ENCODE results near the gene NES. TPM values are rescaled to one million over a fixed set of nuclear protein-coding genes. Genes with fewer than 3 reads are reported as not detected.
A peak's percentile ranks its signal among the peaks of the same experiment; 100 is the strongest.

NES gene
- total RNA-seq, 1 donor from 2014 or later = not detected

DNA sequence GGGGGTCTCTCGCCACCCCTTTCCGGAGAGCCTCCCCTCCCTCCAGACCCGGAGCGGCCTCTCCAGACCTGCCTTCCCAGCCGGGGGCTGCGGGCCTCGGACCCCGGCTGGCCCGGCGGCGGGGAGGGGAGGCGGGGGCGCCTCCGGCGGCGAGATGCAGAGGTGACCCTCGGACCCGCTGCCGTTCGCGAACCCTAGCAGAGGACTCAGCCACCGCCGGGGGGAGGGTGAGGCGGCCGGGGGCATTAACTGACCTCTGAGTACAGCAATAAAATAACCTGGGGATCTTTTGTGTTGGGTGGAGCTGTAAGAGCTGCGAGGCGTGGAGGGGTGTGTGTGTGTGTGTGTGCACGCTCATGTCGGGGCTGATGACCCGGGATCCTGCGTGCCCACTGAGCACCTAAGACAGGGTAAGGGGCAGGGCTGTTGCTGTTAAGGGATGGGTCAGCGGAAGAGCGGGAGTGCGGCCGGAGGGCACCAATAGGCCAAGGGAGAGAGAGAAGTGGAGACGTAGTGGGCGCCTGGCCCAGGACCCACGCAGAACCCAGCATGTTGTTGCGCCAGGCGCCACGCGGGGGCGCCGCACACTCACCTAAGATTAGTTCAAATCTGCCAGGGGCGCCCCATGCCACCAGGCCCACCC is 51.6 kb downstream of the NES start:
- ATAC-seq (ENCODE audit: low read depth) = peak; percentile 71
- H3K9me3 Mint-ChIP-seq = no peaks in the 10 kb centered on the region
- intact Hi-C loops (cut with micrococcal nuclease) = loop anchor here (1.0 to 2.0 kb wide), 4 partner anchors 17 to 265 kb away; partner anchors contain the start of gene BCAN
- ChIA-PET POLR2A (interaction anchor here (1.0 to 1.2 kb wide), 2 partner anchors 31 to 53 kb away, joined by 3 read pairs; no protein-coding TSS in a partner anchor), CTCF (interaction anchor here (0.6 to 5.4 kb wide), 13 partner anchors 9 to 302 kb away, joined by 3 to 63 read pairs (median 5); partner anchors contain the start of gene NES)
- no peaks in the 10 kb centered on the region for H3K36me3 Mint-ChIP-seq (ENCODE audit: low read depth)
- TF ChIP-seq, protein P1, sequence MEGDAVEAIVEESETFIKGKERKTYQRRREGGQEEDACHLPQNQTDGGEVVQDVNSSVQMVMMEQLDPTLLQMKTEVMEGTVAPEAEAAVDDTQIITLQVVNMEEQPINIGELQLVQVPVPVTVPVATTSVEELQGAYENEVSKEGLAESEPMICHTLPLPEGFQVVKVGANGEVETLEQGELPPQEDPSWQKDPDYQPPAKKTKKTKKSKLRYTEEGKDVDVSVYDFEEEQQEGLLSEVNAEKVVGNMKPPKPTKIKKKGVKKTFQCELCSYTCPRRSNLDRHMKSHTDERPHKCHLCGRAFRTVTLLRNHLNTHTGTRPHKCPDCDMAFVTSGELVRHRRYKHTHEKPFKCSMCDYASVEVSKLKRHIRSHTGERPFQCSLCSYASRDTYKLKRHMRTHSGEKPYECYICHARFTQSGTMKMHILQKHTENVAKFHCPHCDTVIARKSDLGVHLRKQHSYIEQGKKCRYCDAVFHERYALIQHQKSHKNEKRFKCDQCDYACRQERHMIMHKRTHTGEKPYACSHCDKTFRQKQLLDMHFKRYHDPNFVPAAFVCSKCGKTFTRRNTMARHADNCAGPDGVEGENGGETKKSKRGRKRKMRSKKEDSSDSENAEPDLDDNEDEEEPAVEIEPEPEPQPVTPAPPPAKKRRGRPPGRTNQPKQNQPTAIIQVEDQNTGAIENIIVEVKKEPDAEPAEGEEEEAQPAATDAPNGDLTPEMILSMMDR (IDR thresholded peaks at IDR 0.05) = peak; percentile 27
- peak overlapping the region; percentile 3 for H3K27ac Mint-ChIP-seq
- peak overlapping the region; percentile 74 for H3K4me3 Mint-ChIP-seq
- H3K4me1 Mint-ChIP-seq = peaks cover 12% of the 10 kb centered on the region
- peaks cover 32% of the 10 kb centered on the region for H3K27me3 Mint-ChIP-seq
- peak; percentile 66 for DNase-seq

DNA sequence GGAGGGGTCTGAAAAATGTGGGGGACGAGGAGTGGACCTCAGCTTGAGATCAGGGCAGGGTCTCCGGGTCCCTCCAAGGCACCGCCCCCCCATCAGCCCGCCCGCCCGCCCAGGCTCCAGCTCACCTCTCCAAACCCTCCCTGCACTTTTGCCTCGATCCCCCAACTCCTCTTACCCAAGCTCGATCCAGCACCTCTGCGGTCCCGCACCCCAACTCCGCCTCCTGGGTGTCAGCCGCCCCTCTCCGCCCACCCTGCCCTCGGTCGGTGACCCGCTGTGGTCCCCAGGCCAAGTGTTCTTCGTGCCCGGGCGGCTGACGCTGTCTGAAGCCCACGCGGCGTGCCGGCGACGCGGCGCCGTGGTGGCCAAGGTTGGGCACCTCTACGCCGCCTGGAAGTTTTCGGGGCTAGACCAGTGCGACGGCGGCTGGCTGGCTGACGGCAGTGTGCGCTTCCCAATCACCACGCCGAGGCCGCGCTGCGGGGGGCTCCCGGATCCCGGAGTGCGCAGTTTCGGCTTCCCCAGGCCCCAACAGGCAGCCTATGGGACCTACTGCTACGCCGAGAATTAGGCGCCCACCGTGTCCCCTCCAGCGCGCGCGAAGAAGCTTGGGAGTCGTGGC is 52.3 kb downstream of the NES start:
- TF ChIP-seq, protein P1 (IDR thresholded peaks at IDR 0.05) = no peak
- Mint-ChIP-seq H3K36me3 (ENCODE audit: low read depth) (no peaks in the 10 kb centered on the region), H3K9me3 (no peaks in the 10 kb centered on the region), H3K4me1 (peaks cover 12% of the 10 kb centered on the region), H3K4me3 (peak overlapping the region; percentile 70), H3K27me3 (peaks cover 34% of the 10 kb centered on the region), H3K27ac (no peak overlapping the region)
- ChIA-PET CTCF (interaction anchor here (0.6 to 5.4 kb wide), 21 partner anchors 10 to 303 kb away, joined by 3 to 63 read pairs (median 5); partner anchors contain the start of gene NES), POLR2A (interaction anchor here (0.6 to 1.4 kb wide), 9 partner anchors 32 to 144 kb away, joined by 3 to 7 read pairs (median 4); partner anchors contain the start of genes ISG20L2, MEF2D, METTL25B and NAXE)
- intact Hi-C loops (cut with micrococcal nuclease) = loop anchor here (2.0 to 5.0 kb wide), 3 partner anchors 43 to 266 kb away; no protein-coding TSS in a partner anchor
- ATAC-seq (ENCODE audit: low read depth) = peak; percentile 4
- peak; percentile 30 for DNase-seq

DNA sequence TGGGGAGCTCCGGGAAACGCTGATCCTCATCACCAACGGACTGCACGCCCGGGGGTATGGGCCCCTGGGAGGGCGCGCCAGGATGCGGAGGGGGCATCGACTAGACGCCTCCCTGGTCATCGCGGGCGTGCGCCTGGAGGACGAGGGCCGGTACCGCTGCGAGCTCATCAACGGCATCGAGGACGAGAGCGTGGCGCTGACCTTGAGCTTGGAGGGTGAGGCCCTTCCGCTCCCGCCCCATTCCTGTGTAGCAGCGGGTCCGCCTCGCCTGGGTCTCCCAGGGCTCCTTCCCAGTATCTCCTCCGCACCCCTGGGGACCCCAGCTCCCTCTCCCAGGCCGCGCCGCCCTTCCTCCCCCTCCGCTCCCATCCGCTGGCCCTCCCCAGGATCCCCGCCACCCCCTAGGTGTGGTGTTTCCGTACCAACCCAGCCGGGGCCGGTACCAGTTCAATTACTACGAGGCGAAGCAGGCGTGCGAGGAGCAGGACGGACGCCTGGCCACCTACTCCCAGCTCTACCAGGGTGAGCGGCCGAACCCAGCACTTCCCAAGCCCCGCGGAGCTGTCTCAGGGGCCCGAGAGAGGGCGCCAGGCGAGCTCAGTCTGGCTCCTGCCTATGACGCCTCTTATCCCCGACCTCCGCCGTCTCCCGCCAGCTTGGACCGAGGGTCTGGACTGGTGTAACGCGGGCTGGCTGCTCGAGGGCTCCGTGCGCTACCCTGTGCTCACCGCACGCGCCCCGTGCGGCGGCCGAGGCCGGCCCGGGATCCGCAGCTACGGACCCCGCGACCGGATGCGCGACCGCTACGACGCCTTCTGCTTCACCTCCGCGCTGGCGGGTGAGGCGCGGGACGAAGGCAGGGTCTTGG is 53.0 kb downstream of the NES start:
- intact Hi-C loops (cut with micrococcal nuclease) = loop anchor here (2.0 to 5.0 kb wide), 3 partner anchors 42 to 267 kb away; no protein-coding TSS in a partner anchor
- Mint-ChIP-seq H3K27ac (no peak overlapping the region), H3K27me3 (peaks cover 39% of the 10 kb centered on the region), H3K9me3 (no peaks in the 10 kb centered on the region), H3K36me3 (ENCODE audit: low read depth) (no peaks in the 10 kb centered on the region), H3K4me3 (peak overlapping the region; percentile 70), H3K4me1 (peaks cover 12% of the 10 kb centered on the region)
- ChIA-PET CTCF (interaction anchor here (0.7 to 5.4 kb wide), 22 partner anchors 10 to 266 kb away, joined by 3 to 63 read pairs (median 5); partner anchors contain the start of gene NES), POLR2A (interaction anchor here (0.6 to 1.4 kb wide), 8 partner anchors 18 to 178 kb away, joined by 3 to 7 read pairs (median 4); partner anchors contain the start of genes ISG20L2, MEF2D, METTL25B and NAXE)
- peak; percentile 47 for DNase-seq
- ATAC-seq (ENCODE audit: low read depth) = peak; percentile 63
- TF ChIP-seq, protein P1 (IDR thresholded peaks at IDR 0.05) = no peak

DNA sequence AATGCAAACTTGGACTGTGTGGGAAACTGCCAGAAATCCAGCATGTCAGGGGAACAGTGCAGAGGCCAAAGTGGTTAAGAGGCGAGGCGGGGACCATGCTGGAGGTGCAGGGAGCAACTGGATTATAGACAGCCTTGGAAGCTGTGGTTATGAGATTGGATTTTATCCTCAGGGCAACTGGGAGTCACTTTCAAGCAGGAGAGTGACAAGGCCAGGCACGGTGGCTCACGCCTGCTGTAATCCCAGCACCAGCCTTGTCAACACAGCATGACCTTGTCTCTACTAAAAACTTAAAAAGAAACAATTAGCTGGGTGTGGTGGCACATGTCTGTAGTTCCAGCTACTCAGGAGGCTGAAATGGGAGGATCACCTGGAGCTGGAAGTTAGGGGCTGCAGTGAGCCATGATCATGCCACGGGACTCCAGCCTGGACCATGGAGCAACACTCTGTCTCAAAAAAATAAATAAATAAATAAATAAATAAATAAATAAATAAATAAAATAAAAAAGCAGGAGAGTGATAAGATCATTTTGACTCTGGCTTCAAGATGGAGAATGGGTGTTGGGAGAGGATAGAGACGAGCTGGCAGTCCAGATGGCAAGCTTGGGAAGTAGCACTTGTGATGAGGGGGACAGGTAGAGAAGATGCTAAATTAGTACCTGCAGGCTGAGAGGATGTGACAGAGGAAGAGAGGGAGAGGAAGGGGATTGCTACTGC is 54.5 kb downstream of the NES start:
- ChIA-PET POLR2A (interaction anchor here (0.8 kb wide), 1 partner anchor 98 kb away, joined by 3 read pairs; no protein-coding TSS in a partner anchor), CTCF (interaction anchor here (1.3 to 4.6 kb wide), 3 partner anchors 37 to 268 kb away, joined by 3 to 34 read pairs (median 6); no protein-coding TSS in a partner anchor)
- intact Hi-C loops (cut with micrococcal nuclease) = loop anchor here (5.0 kb wide), 2 partner anchors 40 to 235 kb away; no protein-coding TSS in a partner anchor
- no peak overlapping the region for H3K4me3 Mint-ChIP-seq
- peaks cover 12% of the 10 kb centered on the region for H3K4me1 Mint-ChIP-seq
- no peaks in the 10 kb centered on the region for H3K36me3 Mint-ChIP-seq (ENCODE audit: low read depth)
- peaks cover 42% of the 10 kb centered on the region for H3K27me3 Mint-ChIP-seq
- DNase-seq = no peak
- ATAC-seq (ENCODE audit: low read depth) = no peak
- peak overlapping the region; percentile 67 for H3K27ac Mint-ChIP-seq
- TF ChIP-seq, protein P1 (IDR thresholded peaks at IDR 0.05) = no peak
- H3K9me3 Mint-ChIP-seq = no peaks in the 10 kb centered on the region

Data from activated B cell treated with CpG ODN at 0.5 μM for 24 hours (primary cell).